H9 (cell line): ENCODE data around the gene TTN. TPM values are rescaled to one million over a fixed set of nuclear protein-coding genes. Genes with fewer than 3 reads are reported as not detected.

ENCODE experiments used
- DNase-seq: peaks from one replicate; pipeline ENCODE4 v3.0.0-alpha.2; 2017
- H2AFZ ChIP-seq: one replicate; pipeline ENCODE4 v1.6.1; 2013; ENCODE audit warnings: mild to moderate bottlenecking, low read length, control low read depth, moderate library complexity
- H2AK5ac ChIP-seq: 2 replicates; pipeline ENCODE4 v1.6.1; 2013; ENCODE audit warnings: low read length, control low read depth, mixed read lengths; ENCODE audit not compliant: insufficient read length
- H2BK120ac ChIP-seq: one replicate; pipeline ENCODE4 v1.6.1; 2013; ENCODE audit warnings: low read depth, mild to moderate bottlenecking, low read length, control low read depth, inconsistent platforms; ENCODE audit not compliant: poor library complexity, severe bottlenecking
- H2BK12ac ChIP-seq: 2 replicates; pipeline ENCODE4 v1.6.1; 2013; ENCODE audit warnings: low read length, control low read depth, mixed read lengths, low read depth; ENCODE audit not compliant: insufficient read length
- H2BK15ac ChIP-seq: 2 replicates; pipeline ENCODE4 v1.6.1; 2013; ENCODE audit warnings: low read depth, low read length, control low read depth
- H2BK20ac ChIP-seq: one replicate; pipeline ENCODE4 v1.6.1; 2013; ENCODE audit warnings: low read depth, mild to moderate bottlenecking, low read length, control low read depth, inconsistent platforms; ENCODE audit not compliant: poor library complexity, severe bottlenecking
- H2BK5ac ChIP-seq: 2 replicates; pipeline ENCODE4 v1.6.1; 2013; ENCODE audit warnings: low read length, control low read depth, mixed read lengths; ENCODE audit not compliant: insufficient read length
- H3K14ac ChIP-seq: 2 replicates; pipeline ENCODE4 v1.6.1; 2013; ENCODE audit warnings: low read length, control low read depth; ENCODE audit not compliant: insufficient read depth
- H3K18ac ChIP-seq: 2 replicates; pipeline ENCODE4 v1.6.1; 2013; ENCODE audit warnings: low read depth, mild to moderate bottlenecking, mixed read lengths, low read length, control low read depth; ENCODE audit not compliant: insufficient read length
- H3K23ac ChIP-seq: 2 replicates; pipeline ENCODE4 v1.6.1; 2013; ENCODE audit warnings: low read length, control low read depth, mixed read lengths, low read depth; ENCODE audit not compliant: insufficient read length
- H3K23me2 ChIP-seq: 2 replicates; pipeline ENCODE4 v1.6.1; 2013; ENCODE audit warnings: low read depth, mild to moderate bottlenecking, mixed read lengths, low read length, control low read depth; ENCODE audit not compliant: insufficient read length, poor library complexity, severe bottlenecking
- H3K27ac ChIP-seq: 2 replicates; pipeline ENCODE4 v1.5.1; 2013; ENCODE audit warnings: low read length, control low read depth, mixed read lengths, low read depth; ENCODE audit not compliant: insufficient read length
- H3K27me3 ChIP-seq: 2 replicates; pipeline ENCODE4 v1.6.1; 2013; ENCODE audit warnings: low read length, control low read depth, inconsistent platforms; ENCODE audit not compliant: insufficient read depth
- H3K4ac ChIP-seq: 2 replicates; pipeline ENCODE4 v1.6.1; 2013; ENCODE audit warnings: low read depth, mild to moderate bottlenecking, control low read depth, inconsistent platforms, low read length, moderate library complexity
- H3K4me1 ChIP-seq: 2 replicates; pipeline ENCODE4 v1.6.1; 2013; ENCODE audit warnings: low read length, control low read depth, inconsistent platforms; ENCODE audit not compliant: insufficient read depth
- H3K4me2 ChIP-seq: 2 replicates; pipeline ENCODE4 v1.6.1; 2013; ENCODE audit warnings: low read length, control low read depth, mixed read lengths; ENCODE audit not compliant: insufficient read length, insufficient read depth
- H3K56ac ChIP-seq: 2 replicates; pipeline ENCODE4 v1.6.1; 2013; ENCODE audit warnings: low read depth, mild to moderate bottlenecking, mixed read lengths, low read length, control low read depth; ENCODE audit not compliant: insufficient read length
- H3K79me1 ChIP-seq: 2 replicates; pipeline ENCODE4 v1.6.1; 2013; ENCODE audit warnings: low read depth, mild to moderate bottlenecking, moderate library complexity, low read length, control low read depth, inconsistent platforms; ENCODE audit not compliant: insufficient read depth, poor library complexity, severe bottlenecking
- H3K79me2 ChIP-seq: 2 replicates; pipeline ENCODE4 v1.6.1; 2013; ENCODE audit warnings: low read length, control low read depth, inconsistent platforms; ENCODE audit not compliant: insufficient read depth
- H3K9ac ChIP-seq: 2 replicates; pipeline ENCODE4 v1.6.1; 2013; ENCODE audit warnings: low read length, control low read depth, mixed read lengths; ENCODE audit not compliant: insufficient read length; ENCODE audit errors: extremely low read depth
- H3K9me3 ChIP-seq: one replicate; pipeline ENCODE4 v1.6.1; 2013; ENCODE audit warnings: low read depth, low read length, inconsistent platforms; ENCODE audit not compliant: control insufficient read depth
- H3T11ph ChIP-seq: one replicate; pipeline ENCODE4 v1.6.1; 2013; ENCODE audit warnings: mild to moderate bottlenecking, low read length, control low read depth, inconsistent platforms
- H4K20me1 ChIP-seq: one replicate; pipeline ENCODE4 v1.6.1; 2013; ENCODE audit not compliant: control insufficient read depth, insufficient read length, insufficient read depth
- H4K5ac ChIP-seq: 2 replicates; pipeline ENCODE4 v1.6.1; 2013; ENCODE audit warnings: low read depth, mild to moderate bottlenecking, mixed read lengths, low read length, control low read depth; ENCODE audit not compliant: insufficient read length
- H4K8ac ChIP-seq: replicated peaks from 2 replicates; pipeline ENCODE4 v1.6.1; 2013; ENCODE audit warnings: low read length, control low read depth, mixed read lengths, low read depth; ENCODE audit not compliant: insufficient read length
- H4K91ac ChIP-seq: 2 replicates; pipeline ENCODE4 v1.6.1; 2013; ENCODE audit warnings: low read depth, mild to moderate bottlenecking, moderate library complexity, mixed read lengths, low read length, control low read depth; ENCODE audit not compliant: insufficient read length
- H3K27ac Mint-ChIP-seq, 3 experiments: 2 replicates in 2 of 3; 3 replicates in 1 of 3; pipeline ENCODE4 v1.8.0; 2020 to 2021; ENCODE audit warnings: mixed read lengths in 3 of 3, mild to moderate bottlenecking in 1 of 3, moderate library complexity in 1 of 3
- H3K27me3 Mint-ChIP-seq: 2 replicates; pipeline ENCODE4 v1.8.0; 2021; ENCODE audit warnings: low read depth, mild to moderate bottlenecking, moderate library complexity, mixed read lengths
- H3K36me3 Mint-ChIP-seq, 3 experiments: 2 replicates in 2 of 3; 3 replicates in 1 of 3; pipeline ENCODE4 v1.8.0; 2020 to 2021; ENCODE audit warnings: low read depth in 3 of 3, mixed read lengths in 3 of 3; ENCODE audit not compliant: insufficient read depth in 1 of 3
- H3K4me1 Mint-ChIP-seq, 2 experiments: 2 replicates each; pipeline ENCODE4 v1.8.0; 2020; ENCODE audit warnings: mixed read lengths in 2 of 2
- H3K4me3 Mint-ChIP-seq, 2 experiments: 2 replicates in 1 of 2; 3 replicates in 1 of 2; pipeline ENCODE4 v1.8.0; 2020 to 2021; ENCODE audit warnings: mild to moderate bottlenecking in 2 of 2, mixed read lengths in 2 of 2, moderate library complexity in 1 of 2
- H3K9me3 Mint-ChIP-seq, 2 experiments: 2 replicates in 1 of 2; 3 replicates in 1 of 2; pipeline ENCODE4 v1.8.0; 2020; ENCODE audit warnings: mild to moderate bottlenecking in 2 of 2, mixed read lengths in 2 of 2, moderate library complexity in 1 of 2
- CTCF ChIP-seq: fragments of 200-600 bp; sonication (generic); conservative IDR thresholded peaks from 3 replicates; pipeline ENCODE4 v1.8.0; 2021; ENCODE audit warnings: antibody characterized with exemption, mild to moderate bottlenecking
- WGBS: extraction: QIAGEN DNeasy Blood & Tissue Kit; methylation state at CpG from one replicate; pipeline ENCODE4 v1.1.7; 2013; ENCODE audit warnings: missing lambda C conversion rate, low lambda C conversion rate, mixed read lengths; ENCODE audit not compliant: insufficient read length; ENCODE audit errors: extremely low coverage; 5-methylcytosine and 5-hydroxymethylcytosine counted together
- total RNA-seq: library from RNA; stranded (reverse); gene quantifications from 2 replicates; pipeline ENCODE4 v1.2.1, GENCODE V29; 2021

TTN gene
- total RNA-seq, 1 experiment from 2014 or later: 0.70 TPM

GRCh38 chr2:178479275-178479616, 328.0 kb downstream of the TTN start:
- H2BK5ac ChIP-seq: no peak overlapping the region
- no peak overlapping the region for H2AFZ ChIP-seq
- no peak overlapping the region for H4K91ac ChIP-seq
- H2AK5ac ChIP-seq: no peak overlapping the region
- no peak overlapping the region for H2BK12ac ChIP-seq
- no peak overlapping the region for H4K8ac ChIP-seq
- no peak overlapping the region for H3T11ph ChIP-seq
- H3K4me1 Mint-ChIP-seq: peaks cover 20 to 27% of the 10 kb centered on the region in 2 experiments
- H3K27ac Mint-ChIP-seq: peak overlapping the region in 1 of 3 experiments; percentile 97; a peak in 1 of 7 replicates
- no peak overlapping the region for H4K5ac ChIP-seq
- peaks cover 3% of the 10 kb centered on the region for H3K79me1 ChIP-seq
- no peak overlapping the region for H3K56ac ChIP-seq
- H3K27ac ChIP-seq: no peak overlapping the region
- no peaks in the 10 kb centered on the region for H3K27me3 ChIP-seq
- no peak overlapping the region for H3K14ac ChIP-seq
- no peaks in the 10 kb centered on the region; the same call in 1 of the 2 replicates for H3K27me3 Mint-ChIP-seq
- H3K18ac ChIP-seq: no peak overlapping the region
- no peak overlapping the region for H2BK15ac ChIP-seq
- H3K4ac ChIP-seq: no peak overlapping the region
- TF ChIP-seq CTCF: no peak; the same call in 1 of the 3 replicates
- no peak overlapping the region for H3K23ac ChIP-seq
- no peak overlapping the region for H3K9ac ChIP-seq
- H2BK120ac ChIP-seq: no peak overlapping the region
- H3K4me2 ChIP-seq: peak overlapping the region; percentile 98
- H4K20me1 ChIP-seq: no peaks in the 10 kb centered on the region
- DNase-seq: no peak
- H3K9me3 ChIP-seq: no peaks in the 10 kb centered on the region
- H3K4me1 ChIP-seq: peaks cover 3% of the 10 kb centered on the region; the same call in 1 of the 2 replicates
- peaks cover 3% of the 10 kb centered on the region; the same call in 1 of the 2 replicates for H3K79me2 ChIP-seq
- 100% methylated on average over 1 of the region's 4 CpGs for WGBS
- peak overlapping the region; percentile 91 to 97 for H3K4me3 Mint-ChIP-seq
- H3K9me3 Mint-ChIP-seq: no peaks in the 10 kb centered on the region; a peak in 1 of 5 replicates
- H3K23me2 ChIP-seq: peaks cover 11% of the 10 kb centered on the region
- no peaks in the 10 kb centered on the region for H3K36me3 Mint-ChIP-seq
- no peak overlapping the region for H2BK20ac ChIP-seq
